PC-3 (cell line): ENCODE results near the gene OSMR. TPM values are rescaled to one million over a fixed set of nuclear protein-coding genes. Genes with fewer than 3 reads are reported as not detected.

Source experiments
- ATAC-seq: fragments of 200-7000 bp; cut with Tn5 transposase; 2 replicates; pipeline ENCODE4 v1.9.1; 2020; ENCODE audit warnings: mild to moderate bottlenecking, moderate library complexity
- BruUV-seq: library from RNA; stranded (reverse); fragments of 400-500 nt; replicated peaks from 2 replicates; lab custom pipeline; 2021; lab: Mats Ljungman, UMichigan
- CTCF ChIA-PET: fragments of 300-600 bp; sonication (Branson Sonifier 250); formaldehyde crosslinking; loops from one replicate; lab custom pipeline; 2022; ENCODE audit warnings: antibody characterized with exemption; lab: Charles Lee
- POLR2A ChIA-PET: fragments of 300-600 bp; sonication (Branson Sonifier 250); formaldehyde crosslinking; loops from one replicate; lab custom pipeline; 2022; ENCODE audit warnings: antibody characterized with exemption; ENCODE audit not compliant: unreplicated experiment; lab: Charles Lee
- DNase-seq: peaks from one replicate; pipeline ENCODE4 v3.0.0-alpha.2; 2015
- H2AFZ ChIP-seq: fragments of 300-600 bp; sonication (generic); 2 replicates; pipeline ENCODE4 v1.6.0; 2016; ENCODE audit warnings: antibody characterized with exemption, low read length
- H3F3A ChIP-seq: fragments of 300-600 bp; sonication (generic); one replicate; pipeline ENCODE4 v1.6.0; 2017; ENCODE audit warnings: antibody characterized with exemption, low read length, control low read depth, mild to moderate bottlenecking; ENCODE audit not compliant: unreplicated experiment
- H3K27ac ChIP-seq: fragments of 300-600 bp; sonication (generic); 2 replicates; pipeline ENCODE4 v1.5.1; 2016; ENCODE audit warnings: mild to moderate bottlenecking, low read length
- H3K27me3 ChIP-seq: fragments of 300-600 bp; sonication (generic); 2 replicates; pipeline ENCODE4 v1.6.1; 2016; ENCODE audit warnings: low read length, mixed read lengths
- H3K36me3 ChIP-seq: fragments of 300-600 bp; sonication (generic); 2 replicates; pipeline ENCODE4 v1.6.1; 2016; ENCODE audit warnings: low read depth, mixed run types, low read length, mixed read lengths
- H3K4me1 ChIP-seq: fragments of 300-600 bp; sonication (generic); 2 replicates; pipeline ENCODE4 v1.5.1; 2016; ENCODE audit warnings: low read length; ENCODE audit not compliant: insufficient read depth
- H3K4me2 ChIP-seq: fragments of 300-600 bp; sonication (generic); 2 replicates; pipeline ENCODE4 v1.6.0; 2016; ENCODE audit warnings: low read length
- H3K4me3 ChIP-seq: fragments of 300-600 bp; sonication (generic); 2 replicates; pipeline ENCODE4 v1.5.1; 2016; ENCODE audit warnings: mild to moderate bottlenecking, low read length, mixed read lengths
- H3K79me2 ChIP-seq: fragments of 300-600 bp; sonication (generic); 2 replicates; pipeline ENCODE4 v1.6.1; 2017; ENCODE audit warnings: low read length, mixed read lengths
- H3K9ac ChIP-seq: fragments of 300-600 bp; sonication (generic); 2 replicates; pipeline ENCODE4 v1.6.0; 2016; ENCODE audit warnings: mild to moderate bottlenecking, low read length
- H3K9me2 ChIP-seq: fragments of 300-600 bp; sonication (generic); replicated peaks from 2 replicates; pipeline ENCODE4 v1.6.1; 2016; ENCODE audit warnings: mixed run types, low read length, mixed read lengths
- H3K9me3 ChIP-seq: fragments of 300-600 bp; sonication (generic); 2 replicates; pipeline ENCODE4 v1.6.1; 2016; ENCODE audit warnings: low read length, mixed read lengths
- H4K20me1 ChIP-seq: fragments of 300-600 bp; sonication (generic); 2 replicates; pipeline ENCODE4 v1.6.1; 2016; ENCODE audit warnings: low read length, mixed read lengths
- EZH2 ChIP-seq: fragments of 300-600 bp; sonication (generic); IDR thresholded peaks from one replicate; pipeline ENCODE4 v1.6.1; 2017; ENCODE audit warnings: antibody characterized with exemption, mild to moderate bottlenecking, low read length; ENCODE audit not compliant: unreplicated experiment
- EZH2phosphoT487 ChIP-seq: fragments of 300-600 bp; sonication (generic); IDR thresholded peaks from 2 replicates; pipeline ENCODE4 v1.6.1; 2018; ENCODE audit warnings: mild to moderate bottlenecking, antibody characterized with exemption, low read length, borderline replicate concordance
- intact Hi-C: fragments of 100-400 bp; cut with micrococcal nuclease; formaldehyde crosslinking; loops from 2 replicates; pipeline ENCODE4 v1.9.0; 2023
- total RNA-seq: library from RNA; depleted of rRNA; stranded (reverse); fragments of >200 nt; gene quantifications from 2 replicates; pipeline ENCODE4 v1.2.3, GENCODE V29; 2014
- TF ChIP-seq, protein P1 (sequence below): fragments of 300-600 bp; sonication (generic); conservative IDR thresholded peaks from 2 replicates; pipeline ENCODE4 v1.5.1; 2017; ENCODE audit warnings: antibody characterized with exemption, low read depth, mild to moderate bottlenecking, low read length

Gene OSMR
- total RNA-seq, 1 experiment from 2014 or later, result 13.7 TPM

DNA sequence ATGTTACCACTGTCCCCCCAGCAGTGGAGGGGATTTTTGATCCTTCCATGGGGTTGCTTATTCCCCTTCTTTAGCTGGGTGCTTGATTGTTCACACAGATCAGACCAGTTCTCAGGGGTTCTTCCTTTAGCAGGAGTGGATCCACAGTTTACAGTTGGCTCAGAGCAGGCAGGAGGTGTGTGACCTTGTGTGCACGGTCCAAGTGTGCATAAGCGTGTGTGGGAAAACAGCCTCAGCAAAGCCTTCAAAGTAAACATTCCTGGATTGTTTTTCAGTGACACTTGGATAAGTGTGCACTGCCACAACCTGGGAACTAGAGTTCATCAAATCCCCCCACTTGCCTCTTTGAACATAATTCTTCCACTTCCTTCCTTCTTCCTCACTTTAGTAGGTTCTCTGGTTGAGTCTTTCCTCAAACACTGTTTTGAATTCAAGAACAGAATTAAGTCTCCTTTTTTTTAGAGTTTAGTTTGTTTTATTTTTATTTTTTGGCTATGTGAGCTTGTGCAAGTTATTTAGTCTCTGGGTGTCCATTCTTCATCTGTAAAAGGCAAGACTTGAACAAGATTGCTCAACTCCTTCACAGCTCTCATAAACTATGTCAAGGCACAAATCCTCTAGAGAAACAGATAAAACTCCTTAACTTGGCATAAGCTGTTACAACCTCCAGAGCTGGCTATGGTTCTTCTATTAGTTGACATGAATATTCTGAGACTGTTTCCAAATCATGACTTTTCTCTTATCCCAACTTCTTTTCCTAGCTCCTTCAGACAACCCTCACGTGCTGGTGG is 78.0 kb downstream of the OSMR start:
- Histone ChIP-seq H3F3A (no peaks in the 10 kb centered on the region), H3K36me3 (peaks cover 26% of the 10 kb centered on the region), H3K9ac (no peak overlapping the region), H3K4me3 (no peak overlapping the region), H3K4me2 (no peak overlapping the region), H3K9me2 (no peaks in the 10 kb centered on the region), H3K79me2 (no peaks in the 10 kb centered on the region), H3K27me3 (no peaks in the 10 kb centered on the region), H3K4me1 (no peaks in the 10 kb centered on the region), H3K27ac (no peak overlapping the region), H3K9me3 (no peaks in the 10 kb centered on the region), H2AFZ (no peak overlapping the region), H4K20me1 (no peaks in the 10 kb centered on the region)
- no TSS peak for BruUV-seq
- intact Hi-C loops, result loop anchor here (2.0 to 5.0 kb wide), 3 partner anchors 77 to 252 kb away; partner anchors contain the start of gene OSMR
- ATAC-seq, result no peak
- POLR2A ChIA-PET, result interaction anchor here (0.7 kb wide), 1 partner anchor 514 kb away, joined by 3 read pairs; no protein-coding TSS in a partner anchor
- CTCF ChIA-PET, result no interaction called here
- DNase-seq, result no peak
- no peak for TF ChIP-seq EZH2phosphoT487
- no peak for TF ChIP-seq EZH2
- TF ChIP-seq, protein P1, sequence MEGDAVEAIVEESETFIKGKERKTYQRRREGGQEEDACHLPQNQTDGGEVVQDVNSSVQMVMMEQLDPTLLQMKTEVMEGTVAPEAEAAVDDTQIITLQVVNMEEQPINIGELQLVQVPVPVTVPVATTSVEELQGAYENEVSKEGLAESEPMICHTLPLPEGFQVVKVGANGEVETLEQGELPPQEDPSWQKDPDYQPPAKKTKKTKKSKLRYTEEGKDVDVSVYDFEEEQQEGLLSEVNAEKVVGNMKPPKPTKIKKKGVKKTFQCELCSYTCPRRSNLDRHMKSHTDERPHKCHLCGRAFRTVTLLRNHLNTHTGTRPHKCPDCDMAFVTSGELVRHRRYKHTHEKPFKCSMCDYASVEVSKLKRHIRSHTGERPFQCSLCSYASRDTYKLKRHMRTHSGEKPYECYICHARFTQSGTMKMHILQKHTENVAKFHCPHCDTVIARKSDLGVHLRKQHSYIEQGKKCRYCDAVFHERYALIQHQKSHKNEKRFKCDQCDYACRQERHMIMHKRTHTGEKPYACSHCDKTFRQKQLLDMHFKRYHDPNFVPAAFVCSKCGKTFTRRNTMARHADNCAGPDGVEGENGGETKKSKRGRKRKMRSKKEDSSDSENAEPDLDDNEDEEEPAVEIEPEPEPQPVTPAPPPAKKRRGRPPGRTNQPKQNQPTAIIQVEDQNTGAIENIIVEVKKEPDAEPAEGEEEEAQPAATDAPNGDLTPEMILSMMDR, result no peak

DNA sequence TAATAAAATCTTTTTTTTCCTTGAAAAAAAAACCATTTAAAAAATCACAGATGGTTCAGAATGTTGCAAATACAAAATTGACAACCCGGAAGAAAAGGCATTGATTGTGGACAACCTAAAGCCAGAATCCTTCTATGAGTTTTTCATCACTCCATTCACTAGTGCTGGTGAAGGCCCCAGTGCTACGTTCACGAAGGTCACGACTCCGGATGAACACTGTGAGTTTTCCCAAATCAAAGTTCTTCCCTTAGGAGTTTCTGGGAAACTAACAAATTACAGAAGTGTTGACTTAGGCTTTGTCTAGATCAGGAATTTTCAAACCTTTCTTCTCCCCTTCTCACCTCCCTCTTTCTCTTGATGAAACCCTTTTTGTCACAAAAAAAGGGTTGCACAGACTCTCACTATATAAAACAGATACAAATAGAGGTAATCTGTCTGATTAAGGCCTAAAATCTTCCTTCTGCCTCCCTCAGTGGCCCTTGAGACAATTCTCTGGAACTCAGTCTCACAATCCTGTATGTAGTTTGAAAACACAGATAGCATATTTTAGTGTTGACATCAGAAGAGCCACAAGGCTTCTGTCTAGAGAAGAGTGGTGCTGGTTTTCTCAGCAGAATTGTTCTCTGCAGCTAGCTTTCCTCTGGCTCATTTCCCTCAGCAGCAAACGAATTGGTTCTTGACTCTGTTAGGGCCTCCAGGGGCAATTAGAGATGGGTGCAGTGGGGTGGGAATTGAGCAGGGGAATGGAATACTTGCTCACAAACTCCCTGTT is 79.5 kb downstream of the OSMR start:
- Histone ChIP-seq H2AFZ (no peak overlapping the region), H4K20me1 (no peaks in the 10 kb centered on the region), H3F3A (no peaks in the 10 kb centered on the region), H3K9me2 (no peaks in the 10 kb centered on the region), H3K79me2 (no peaks in the 10 kb centered on the region), H3K9me3 (no peaks in the 10 kb centered on the region), H3K4me1 (no peaks in the 10 kb centered on the region), H3K27me3 (no peaks in the 10 kb centered on the region), H3K4me3 (no peak overlapping the region), H3K27ac (no peak overlapping the region), H3K4me2 (no peak overlapping the region), H3K36me3 (peaks cover 25% of the 10 kb centered on the region), H3K9ac (no peak overlapping the region)
- DNase-seq (no peak), ATAC-seq (no peak)
- TF ChIP-seq, protein P1, result no peak
- TF ChIP-seq EZH2phosphoT487 (no peak), EZH2 (no peak)
- intact Hi-C loops, result no loop called here
- POLR2A ChIA-PET, result no interaction called here
- CTCF ChIA-PET, result no interaction called here
- no TSS peak for BruUV-seq
